ENCODE results near the gene GRIA1. TPM values are rescaled to one million over a fixed set of nuclear protein-coding genes. Genes with fewer than 3 reads are reported as not detected.

The GRIA1 gene
- total RNA-seq, 1 experiment from 2014 or later: not detected

DNA sequence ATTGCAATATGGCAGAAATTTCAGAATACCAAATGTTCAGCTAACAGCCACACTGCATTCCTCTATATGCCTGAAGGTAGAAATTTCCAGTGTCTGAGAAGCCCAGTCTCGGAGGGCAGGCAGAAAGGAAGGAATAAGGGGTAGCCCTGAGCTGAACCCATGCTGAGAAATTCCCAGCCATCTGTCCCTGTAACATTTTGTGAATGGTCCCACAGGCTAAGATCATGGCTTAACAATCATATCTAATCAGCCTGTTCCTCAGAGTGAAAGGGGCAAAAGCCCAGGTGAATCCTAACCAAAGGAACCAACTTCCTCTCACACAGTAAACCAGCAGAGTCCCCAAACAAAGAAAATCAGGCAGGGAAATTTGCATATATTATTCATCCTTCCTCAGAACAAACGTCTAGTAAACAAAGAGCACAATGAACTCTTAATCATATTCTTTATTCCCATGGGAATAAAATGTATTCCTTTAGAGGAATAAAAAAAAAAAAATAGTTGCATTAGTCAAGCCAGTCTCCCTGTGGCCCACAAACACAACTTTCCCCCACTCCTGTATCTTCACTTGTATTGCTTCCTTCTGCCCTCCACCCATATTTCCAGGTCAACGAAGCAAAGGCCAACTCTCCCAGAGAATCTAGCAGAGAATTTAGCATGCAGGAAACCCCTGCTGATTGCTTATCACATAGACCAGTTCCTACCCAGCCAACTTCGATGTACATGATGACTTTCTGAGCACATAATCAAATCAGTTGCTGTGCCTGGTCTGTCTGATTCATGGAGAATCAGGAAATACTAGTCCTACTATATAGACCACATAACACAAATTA, 290.6 kb downstream of the GRIA1 start:
- DNase-seq (ENCODE audit: low read depth): no peak

GRCh38 chr5:153782589-153783361, 292.3 kb downstream of the GRIA1 start:
- no peak for DNase-seq (ENCODE audit: low read depth)

DNA sequence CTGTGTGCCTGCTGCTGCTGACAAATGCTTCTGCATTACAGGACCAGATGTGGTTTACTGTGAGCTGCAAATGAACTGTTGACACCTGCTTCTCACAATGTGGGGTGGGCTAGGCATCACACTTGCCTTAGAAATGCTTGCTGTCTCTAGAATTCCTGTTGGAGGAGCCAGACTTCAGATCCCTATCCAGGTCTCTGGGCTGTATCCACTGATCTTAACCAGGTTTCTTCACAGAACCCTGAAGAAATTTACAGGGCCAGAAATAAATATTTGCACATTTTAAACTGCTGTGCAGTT, 292.8 kb downstream of the GRIA1 start:
- DNase-seq (ENCODE audit: low read depth): no peak

DNA sequence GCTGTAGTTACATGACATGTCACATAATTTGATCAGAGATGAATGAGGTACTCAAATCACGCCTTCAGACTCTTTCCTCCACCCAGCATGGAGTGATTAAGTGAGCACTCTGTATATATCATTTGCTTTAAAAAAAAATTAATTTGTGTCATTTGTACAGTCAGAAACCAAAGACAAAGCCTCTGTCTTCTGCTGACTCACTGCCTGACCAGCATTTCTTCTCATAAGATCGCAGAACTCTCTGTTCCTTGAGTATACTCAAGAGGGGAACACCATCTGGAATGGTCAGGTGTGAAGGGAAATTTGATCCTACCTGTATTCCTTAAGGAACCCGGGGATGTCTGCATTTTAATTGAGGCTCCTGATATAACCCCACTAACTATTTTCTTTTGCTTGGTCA, 293.8 kb downstream of the GRIA1 start:
- no peak for DNase-seq (ENCODE audit: low read depth)

- DNase-seq (ENCODE audit: low read depth): no peak
Measured at GRCh38 chr5:153791339-153791738, 300.9 kb downstream of the GRIA1 start.

GRCh38 chr5:153792305-153792704, 301.8 kb downstream of the GRIA1 start:
- DNase-seq (ENCODE audit: low read depth): no peak

DNA sequence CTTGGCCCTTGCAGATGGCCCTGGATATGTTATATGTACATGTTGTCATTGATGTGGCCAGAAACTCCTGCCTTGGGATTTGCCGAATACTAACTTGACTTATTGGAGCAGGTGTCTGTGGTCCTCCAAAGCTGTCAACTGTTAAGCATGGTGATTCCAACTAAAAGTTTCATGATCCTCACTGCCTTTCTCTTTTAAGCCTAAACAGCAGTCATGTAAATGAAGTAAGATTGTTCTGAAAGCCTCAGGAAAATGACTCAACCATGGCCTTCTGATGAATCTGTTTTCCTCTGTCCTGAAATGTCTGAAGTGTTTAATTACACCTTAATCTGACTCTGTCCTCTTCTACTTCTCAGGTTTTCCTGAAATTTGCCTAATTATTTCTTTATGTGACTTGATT, 303.2 kb downstream of the GRIA1 start:
- DNase-seq (ENCODE audit: low read depth): no peak

GRCh38 chr5:153794327-153794726, 303.9 kb downstream of the GRIA1 start:
- no peak for DNase-seq (ENCODE audit: low read depth)

DNA sequence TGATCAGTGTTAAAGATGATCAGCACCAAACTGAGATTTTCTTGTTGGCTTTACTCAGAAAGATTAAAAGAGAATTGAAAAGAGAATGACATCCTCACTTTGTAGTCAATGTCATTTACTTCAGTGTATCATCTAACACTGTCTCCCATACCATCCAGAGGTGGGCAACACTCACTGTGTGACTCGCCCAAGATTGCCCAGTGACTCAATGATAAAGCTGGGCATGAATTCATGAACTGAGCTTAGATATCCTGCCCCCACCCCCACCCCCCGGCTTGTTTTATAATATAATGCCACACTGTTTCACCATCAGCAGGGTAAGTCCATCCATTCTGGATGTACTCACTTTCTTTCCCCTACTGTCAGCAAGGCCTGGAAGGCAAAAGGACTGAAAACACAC, 306.1 kb downstream of the GRIA1 start:
- no peak for DNase-seq (ENCODE audit: low read depth)

DNA sequence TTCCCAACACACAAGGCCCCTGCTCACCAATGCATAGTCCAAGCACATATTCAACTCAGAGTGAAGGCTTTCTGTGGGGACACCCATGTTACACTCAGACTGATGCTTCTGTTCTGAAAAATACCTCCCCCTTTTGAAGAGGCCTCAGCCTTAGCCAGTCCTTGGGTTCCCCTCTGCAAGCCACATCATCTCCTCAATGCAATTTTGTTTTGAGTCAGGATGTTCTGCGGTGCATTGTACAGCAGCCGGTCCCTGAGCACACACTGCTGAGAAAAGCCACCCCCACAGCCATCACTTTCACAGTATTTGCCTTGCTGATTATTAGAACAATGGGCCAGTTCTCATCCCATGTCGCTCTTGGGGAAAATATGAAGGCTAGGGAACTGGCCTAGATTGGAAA, 307.0 kb downstream of the GRIA1 start:
- DNase-seq (ENCODE audit: low read depth): no peak

GRCh38 chr5:153798830-153799229, 308.4 kb downstream of the GRIA1 start:
- DNase-seq (ENCODE audit: low read depth): no peak

GRCh38 chr5:153799466-153799865, 309.0 kb downstream of the GRIA1 start:
- DNase-seq (ENCODE audit: low read depth): no peak

- no peak for DNase-seq (ENCODE audit: low read depth)
Measured at GRCh38 chr5:153802050-153802821, 311.8 kb downstream of the GRIA1 start.

GRCh38 chr5:153807801-153808200, 317.3 kb downstream of the GRIA1 start:
- no peak for DNase-seq (ENCODE audit: low read depth)

DNA sequence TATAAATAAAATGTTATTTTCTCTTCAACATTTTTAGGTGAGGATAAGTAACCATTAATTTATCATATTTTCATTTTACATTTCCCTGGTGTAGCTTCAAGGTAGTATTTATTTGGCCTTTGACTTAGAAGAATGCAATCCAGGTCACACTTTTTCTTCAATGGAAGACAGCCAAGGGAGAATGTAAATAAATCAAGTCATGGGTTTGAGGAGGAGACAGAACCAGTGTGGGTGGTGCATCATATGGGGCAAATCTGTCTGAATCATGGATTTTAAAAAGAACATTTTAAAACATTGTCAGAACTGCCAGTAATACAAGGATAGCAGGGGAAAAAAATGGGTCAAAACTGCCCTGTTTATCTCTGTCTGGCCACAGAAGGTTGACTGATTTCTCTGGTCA, 318.7 kb downstream of the GRIA1 start:
- DNase-seq (ENCODE audit: low read depth): no peak

GRCh38 chr5:153813901-153814300, 323.4 kb downstream of the GRIA1 start:
- no peak for DNase-seq (ENCODE audit: low read depth)

GRCh38 chr5:153816870-153817269, 326.4 kb downstream of the GRIA1 start:
- no peak for DNase-seq (ENCODE audit: low read depth)

- DNase-seq (ENCODE audit: low read depth): no peak
Measured at GRCh38 chr5:153818626-153819025, 328.2 kb downstream of the GRIA1 start.

DNA sequence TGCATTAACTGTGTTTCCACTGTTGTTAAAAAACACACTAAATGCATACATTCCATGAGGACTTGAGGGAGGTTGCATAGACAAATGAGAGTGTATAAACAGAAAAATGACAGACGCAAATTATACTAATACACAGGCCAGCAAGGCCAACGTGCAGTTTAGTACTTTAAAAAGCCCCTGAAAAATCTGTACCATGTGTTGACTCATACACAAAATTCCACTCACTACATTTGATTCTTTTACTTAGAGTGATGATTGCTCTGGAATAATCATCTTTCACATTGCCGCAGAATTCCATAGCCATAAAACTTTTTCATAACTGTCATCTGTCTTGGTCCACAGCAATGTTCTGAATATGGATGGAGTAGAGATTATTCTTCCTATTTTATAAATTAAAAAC, 332.6 kb downstream of the GRIA1 start:
- DNase-seq (ENCODE audit: low read depth): no peak

DNA sequence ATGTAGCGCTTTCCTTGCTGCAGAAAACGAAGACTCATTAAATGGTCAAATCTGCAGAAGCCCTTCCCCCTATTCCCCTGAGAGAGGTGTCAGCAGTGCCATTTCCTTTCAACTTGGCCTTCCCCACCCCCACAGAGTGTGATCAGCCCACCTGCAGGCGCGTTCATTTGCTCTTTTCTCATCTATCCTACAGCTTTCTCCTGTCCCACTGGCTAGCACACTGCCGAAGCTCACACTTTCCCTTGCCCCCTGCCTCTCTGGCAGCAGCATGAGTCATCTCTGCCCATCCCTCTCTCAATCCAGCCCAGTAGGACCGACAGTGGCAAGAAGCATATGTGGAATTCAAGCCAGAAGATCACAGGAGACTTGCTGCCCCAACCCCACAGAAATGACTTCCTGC, 334.4 kb downstream of the GRIA1 start:
- DNase-seq (ENCODE audit: low read depth): no peak

DNA sequence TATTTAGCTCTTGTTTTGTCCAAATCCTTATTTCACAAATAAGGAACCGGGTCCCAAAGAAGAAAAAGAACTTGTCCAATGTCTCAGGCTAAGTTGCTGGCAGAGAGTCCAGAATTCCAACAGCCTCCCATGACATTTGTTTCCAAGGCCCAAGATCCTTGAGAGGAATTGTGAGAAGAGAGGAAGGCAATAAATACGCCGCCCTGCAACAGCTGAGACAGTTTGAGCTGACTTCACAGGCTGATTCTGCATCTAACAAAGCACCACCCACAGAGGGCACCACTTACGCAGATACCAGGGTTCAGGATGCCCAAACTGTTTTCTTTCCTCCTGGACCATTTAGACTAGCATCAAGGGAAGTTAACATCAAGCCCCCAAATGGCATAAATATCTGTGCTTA, 336.9 kb downstream of the GRIA1 start:
- DNase-seq (ENCODE audit: low read depth): no peak

DNA sequence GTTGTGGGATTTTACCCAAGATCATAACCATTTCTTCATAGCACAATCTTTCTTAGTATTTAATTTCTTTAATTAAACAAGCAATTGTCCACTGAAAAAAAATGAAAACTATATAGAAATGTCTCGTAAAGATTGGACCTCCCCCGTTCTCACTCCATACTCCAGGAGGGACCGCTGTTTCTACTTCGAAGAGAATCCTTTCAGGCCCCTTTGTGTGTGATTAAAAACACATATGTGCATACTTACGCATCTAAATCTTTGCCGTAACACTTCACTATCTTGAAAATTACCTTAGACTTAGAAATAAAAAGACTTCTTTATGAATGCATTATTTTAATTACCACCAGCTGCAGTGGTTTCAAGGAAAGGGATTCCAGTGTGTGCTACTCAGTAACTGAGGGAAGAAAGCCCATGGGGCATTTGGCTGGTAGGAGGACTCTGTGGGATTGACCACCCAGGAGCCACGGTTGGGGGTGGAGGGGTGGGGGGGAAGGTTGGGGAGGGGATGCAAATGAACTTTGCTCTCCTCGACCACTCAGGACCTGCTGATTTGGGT, 339.1 kb downstream of the GRIA1 start:
- no peak for DNase-seq (ENCODE audit: low read depth)
